CD14-positive monocyte (primary cell): ENCODE results near the gene CSRNP3. TPM values are rescaled to one million over a fixed set of nuclear protein-coding genes. Genes with fewer than 3 reads are reported as not detected.

Experiments used
- DNase-seq, 3 donors: peaks; one replicate each; pipeline ENCODE4 v3.0.0-alpha.2; 2011 to 2022
- H2AFZ ChIP-seq: 2 replicates; pipeline ENCODE4 v1.6.0; 2012; ENCODE audit warnings: mild to moderate bottlenecking, low read depth, low read length, inconsistent platforms; ENCODE audit not compliant: insufficient read depth, poor library complexity, severe bottlenecking
- H3K27ac ChIP-seq, 2 donors: 1 replicate in 1 of 2; 2 replicates in 1 of 2; pipeline ENCODE4 v1.5.1; 2012 to 2013; ENCODE audit warnings: low read length in 2 of 2, control low read depth in 1 of 2, inconsistent platforms in 1 of 2, low read depth in 1 of 2, mild to moderate bottlenecking in 1 of 2
- H3K27me3 ChIP-seq, 2 donors: one replicate each; pipeline versions ENCODE4 v1.6.0 to v1.6.1; 2011 to 2013; ENCODE audit warnings: low read length in 2 of 2; ENCODE audit not compliant: control insufficient read depth in 2 of 2, insufficient read depth in 2 of 2
- H3K36me3 ChIP-seq, 2 donors: replicated peaks in 1 of 2; 1 replicate in 1 of 2; 2 replicates in 1 of 2; pipeline versions ENCODE4 v1.5.1 to v1.6.1; 2012 to 2013; ENCODE audit warnings: low read length in 2 of 2, control low read depth in 1 of 2, inconsistent platforms in 1 of 2, mild to moderate bottlenecking in 1 of 2; ENCODE audit not compliant: insufficient read depth in 2 of 2, control insufficient read depth in 1 of 2
- H3K4me1 ChIP-seq, 2 donors: 1 replicate in 1 of 2; 2 replicates in 1 of 2; pipeline versions ENCODE4 v1.5.1 to v1.6.1; 2012 to 2013; ENCODE audit warnings: low read length in 2 of 2, control low read depth in 1 of 2, inconsistent platforms in 1 of 2, mild to moderate bottlenecking in 1 of 2, moderate library complexity in 1 of 2; ENCODE audit not compliant: insufficient read depth in 2 of 2, control insufficient read depth in 1 of 2
- H3K4me2 ChIP-seq: replicated peaks from 2 replicates; pipeline ENCODE3; 2012; ENCODE audit warnings: low read length, moderate library complexity, mild to moderate bottlenecking; ENCODE audit not compliant: poor library complexity, severe bottlenecking; ENCODE audit errors: extremely low read depth
- H3K4me3 ChIP-seq, 3 experiments: fragments of 200-600 bp in 1 of 3; sonication (generic) in 1 of 3; replicated peaks in 1 of 3; 1 replicate in 2 of 3; 2 replicates in 1 of 3; pipeline ENCODE4 v1.5.1; 2011 to 2013; ENCODE audit warnings: low read length in 3 of 3, mild to moderate bottlenecking in 3 of 3, control low read depth in 2 of 3, low read depth in 2 of 3, inconsistent platforms in 1 of 3, moderate library complexity in 1 of 3
- H3K79me2 ChIP-seq: 2 replicates; pipeline ENCODE4 v1.6.0; 2012; ENCODE audit warnings: mild to moderate bottlenecking, control low read depth, inconsistent platforms, low read length, moderate library complexity; ENCODE audit not compliant: insufficient read depth
- H3K9ac ChIP-seq: 2 replicates; pipeline ENCODE4 v1.6.0; 2017; ENCODE audit warnings: low read length, mild to moderate bottlenecking; ENCODE audit not compliant: insufficient read depth, poor library complexity, severe bottlenecking
- H3K9me3 ChIP-seq, 2 donors: replicated peaks in 1 of 2; 1 replicate in 1 of 2; 2 replicates in 1 of 2; pipeline versions ENCODE4 v1.5.1 to v1.6.1; 2012 to 2013; ENCODE audit warnings: low read length in 2 of 2, control low read depth in 1 of 2; ENCODE audit not compliant: control insufficient read depth in 1 of 2, insufficient read depth in 1 of 2
- H4K20me1 ChIP-seq: 2 replicates; pipeline ENCODE4 v1.6.0; 2012; ENCODE audit warnings: mild to moderate bottlenecking, low read length, control low read depth, moderate library complexity; ENCODE audit not compliant: insufficient read depth
- H3K27ac Mint-ChIP-seq, 7 donors: one replicate each; pipeline ENCODE4 v1.8.0; 2020; ENCODE audit warnings: mild to moderate bottlenecking in 7 of 7, mixed read lengths in 7 of 7, moderate library complexity in 6 of 7, inconsistent platforms in 2 of 7
- H3K27me3 Mint-ChIP-seq, 3 donors: one replicate each; pipeline ENCODE4 v1.8.0; 2021 to 2022; ENCODE audit warnings: low read depth in 3 of 3, mild to moderate bottlenecking in 3 of 3, mixed read lengths in 3 of 3, moderate library complexity in 3 of 3, inconsistent platforms in 1 of 3
- H3K36me3 Mint-ChIP-seq, 2 donors: one replicate each; pipeline ENCODE4 v1.8.0; 2020; ENCODE audit warnings: mixed read lengths in 2 of 2, inconsistent platforms in 1 of 2, mild to moderate bottlenecking in 1 of 2
- H3K4me1 Mint-ChIP-seq: one replicate; pipeline ENCODE4 v1.8.0; 2020; ENCODE audit warnings: mild to moderate bottlenecking, mixed read lengths
- H3K4me3 Mint-ChIP-seq, 2 donors: one replicate each; pipeline ENCODE4 v1.8.0; 2020; ENCODE audit warnings: mild to moderate bottlenecking in 2 of 2, mixed read lengths in 2 of 2, moderate library complexity in 1 of 2
- H3K9me3 Mint-ChIP-seq, 7 donors: one replicate each; pipeline ENCODE4 v1.8.0; 2020 to 2022; ENCODE audit warnings: mixed read lengths in 7 of 7, mild to moderate bottlenecking in 6 of 7, moderate library complexity in 6 of 7, inconsistent platforms in 2 of 7
- CTCF ChIP-seq: fragments of 200-600 bp; IDR thresholded peaks from one replicate; pipeline ENCODE4 v1.8.0; 2022; ENCODE audit warnings: antibody characterized with exemption, mild to moderate bottlenecking
- WGBS: methylation state at CpG from one replicate; pipeline ENCODE4 v1.1.5; 2013; ENCODE audit warnings: missing lambda C conversion rate; ENCODE audit not compliant: insufficient coverage; 5-methylcytosine and 5-hydroxymethylcytosine counted together
- intact Hi-C, 2 donors: fragments of 100-400 bp; cut with micrococcal nuclease; formaldehyde crosslinking; loops; one replicate each; pipeline versions ENCODE4 v1.15.0 to v1.15.1; 2023
- polyA plus RNA-seq, 3 donors: library from polyadenylated mRNA; depleted of rRNA in 1 of 3; unstranded in 2 of 3; stranded (reverse) in 1 of 3; fragments of 300-500 nt in 2 of 3; fragments of >200 nt in 1 of 3; fragmentation: Illumina TruSeq in 2 of 3; gene quantifications; 1 replicate in 2 of 3; 2 replicates in 1 of 3; pipeline ENCODE4 v1.2.3, GENCODE V29; 2012 to 2021

The CSRNP3 gene
- polyA plus RNA-seq, 3 donors, result not detected

GRCh38 chr2:165453561-165454094, 15.9 kb upstream of the CSRNP3 start:
- H3K36me3 ChIP-seq, result no peaks in the 10 kb centered on the region
- no peaks in the 10 kb centered on the region for H3K79me2 ChIP-seq
- H3K27me3 ChIP-seq, result no peaks in the 10 kb centered on the region
- TF ChIP-seq CTCF, result no peak
- peaks cover 0 to 2% (median 0%) of the 10 kb centered on the region in 7 donors for H3K9me3 Mint-ChIP-seq
- intact Hi-C loops, result no loop called here
- H3K4me3 Mint-ChIP-seq, result no peak overlapping the region
- H3K27me3 Mint-ChIP-seq, result no peaks in the 10 kb centered on the region
- no peak overlapping the region for H3K27ac Mint-ChIP-seq
- H2AFZ ChIP-seq, result no peak overlapping the region
- 94% methylated on average over 2 of the region's 5 CpGs for WGBS
- no peak overlapping the region for H3K4me3 ChIP-seq
- H3K9me3 ChIP-seq, result no peaks in the 10 kb centered on the region
- no peak overlapping the region for H3K9ac ChIP-seq
- no peak overlapping the region for H3K4me2 ChIP-seq
- no peaks in the 10 kb centered on the region for H3K4me1 Mint-ChIP-seq
- DNase-seq, result no peak
- no peaks in the 10 kb centered on the region for H3K36me3 Mint-ChIP-seq
- no peaks in the 10 kb centered on the region for H4K20me1 ChIP-seq
- H3K27ac ChIP-seq, result no peak overlapping the region
- no peaks in the 10 kb centered on the region for H3K4me1 ChIP-seq

GRCh38 chr2:165454905-165455304, 14.6 kb upstream of the CSRNP3 start:
- TF ChIP-seq CTCF, result no peak
- no peaks in the 10 kb centered on the region for H3K36me3 Mint-ChIP-seq
- H3K4me3 ChIP-seq, result no peak overlapping the region
- no peak overlapping the region for H3K27ac Mint-ChIP-seq
- no peak for DNase-seq
- H3K4me3 Mint-ChIP-seq, result no peak overlapping the region
- intact Hi-C loops, result no loop called here
- no peak overlapping the region for H3K4me2 ChIP-seq
- no peak overlapping the region for H3K27ac ChIP-seq
- H2AFZ ChIP-seq, result no peak overlapping the region
- no peaks in the 10 kb centered on the region for H3K9me3 ChIP-seq
- H3K36me3 ChIP-seq, result no peaks in the 10 kb centered on the region
- H3K4me1 ChIP-seq, result no peaks in the 10 kb centered on the region
- no peaks in the 10 kb centered on the region for H3K27me3 ChIP-seq
- H4K20me1 ChIP-seq, result no peaks in the 10 kb centered on the region
- no peaks in the 10 kb centered on the region for H3K27me3 Mint-ChIP-seq
- H3K79me2 ChIP-seq, result no peaks in the 10 kb centered on the region
- no peak overlapping the region for H3K9ac ChIP-seq
- no CpG with 5 or more reads among the region's 1 CpG for WGBS
- peaks cover 0 to 2% (median 0%) of the 10 kb centered on the region in 7 donors for H3K9me3 Mint-ChIP-seq
- H3K4me1 Mint-ChIP-seq, result no peaks in the 10 kb centered on the region
